Ascending aorta (tissue), 2 donors: ENCODE data around the gene SRXN1. TPM values are rescaled to one million over a fixed set of nuclear protein-coding genes. Genes with fewer than 3 reads are reported as not detected.

Source experiments
- DNase-seq, 2 donors: peaks; one replicate each; pipeline ENCODE4 v3.0.0-alpha.2; 2019; ENCODE audit warnings: low spot score in 2 of 2
- H3K27ac ChIP-seq, 2 donors: fragments of 200-600 bp; sonication (generic); one replicate each; pipeline ENCODE4 v1.5.1; 2016 to 2017; ENCODE audit warnings: mild to moderate bottlenecking in 1 of 2
- H3K27me3 ChIP-seq: fragments of 200-600 bp; sonication (generic); one replicate; pipeline ENCODE4 v1.5.1; 2017
- H3K36me3 ChIP-seq, 2 donors: fragments of 200-600 bp; sonication (generic); one replicate each; pipeline ENCODE4 v1.5.1; 2016
- H3K4me1 ChIP-seq, 2 donors: fragments of 200-600 bp; sonication (generic); one replicate each; pipeline ENCODE4 v1.5.1; 2016 to 2017; ENCODE audit warnings: mild to moderate bottlenecking in 1 of 2
- H3K4me3 ChIP-seq, 2 donors: fragments of 200-600 bp; sonication (generic); one replicate each; pipeline ENCODE4 v1.5.1; 2016 to 2017; ENCODE audit warnings: mild to moderate bottlenecking in 1 of 2
- H3K9me3 ChIP-seq, 2 donors: fragments of 200-600 bp; sonication (generic); one replicate each; pipeline ENCODE4 v1.5.1; 2016
- intact Hi-C: fragments of 100-400 bp; cut with DNase I; formaldehyde crosslinking; loops from one replicate; pipeline ENCODE4 v1.15.1; 2023
- total RNA-seq: library from RNA; depleted of rRNA; stranded (reverse); fragments of >200 nt; gene quantifications from one replicate; pipeline ENCODE4 v1.1.0, GENCODE V29; 2016
- TF ChIP-seq, protein P1 (sequence below), 3 experiments: fragments of 200-600 bp in 2 of 3; fragments of 450-650 bp in 1 of 3; sonication (generic) in 2 of 3; IDR thresholded peaks; one replicate each; pipeline ENCODE4 v1.5.1; 2016 to 2019; ENCODE audit warnings: antibody characterized with exemption in 3 of 3, mild to moderate bottlenecking in 1 of 3, moderate library complexity in 1 of 3

Gene SRXN1
- 28.8 TPM for total RNA-seq

DNA sequence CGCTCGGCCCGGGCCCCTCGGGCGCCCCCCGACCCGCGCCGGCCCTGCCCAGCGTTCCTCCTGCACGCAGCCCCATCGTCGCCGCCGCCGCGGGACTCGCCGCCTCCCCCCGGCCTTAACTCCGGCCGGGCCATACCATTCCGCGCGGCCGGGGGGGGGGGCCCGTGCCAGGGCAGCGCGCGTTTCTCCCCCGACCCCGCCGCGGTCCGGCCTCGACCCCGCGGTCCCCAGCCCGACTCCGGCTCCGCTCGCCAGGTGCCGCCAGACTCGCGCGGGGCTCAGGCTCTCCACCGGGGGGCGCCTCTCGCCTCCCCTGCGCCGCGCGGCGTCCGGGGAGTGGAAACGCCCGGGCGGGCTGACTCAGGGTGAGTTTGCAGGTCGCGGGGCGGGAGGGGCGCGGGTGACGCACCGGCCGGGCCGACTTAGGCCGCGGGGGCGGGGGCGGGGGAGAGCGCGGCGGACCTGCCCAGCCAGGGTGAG, at the start of gene SRXN1:
TSS of gene SRXN1 (minus strand) at position 91 of the 480 bp plus-strand sequence. CDS start at position 76, 15 bp downstream.
- Histone ChIP-seq H3K27me3 (no peaks in the 10 kb centered on the region), H3K4me3 (peak within 1 kb of the TSS; percentile 61 to 84), H3K9me3 (peaks cover 0 to 8% of the 10 kb centered on the region in 2 donors), H3K27ac (peak within 1 kb of the TSS; percentile 82 to 84), H3K4me1 (peaks cover 9% of the 10 kb centered on the region in 2 donors), H3K36me3 (peaks cover 16 to 24% of the 10 kb centered on the region in 2 donors)
- TF ChIP-seq, protein P1, sequence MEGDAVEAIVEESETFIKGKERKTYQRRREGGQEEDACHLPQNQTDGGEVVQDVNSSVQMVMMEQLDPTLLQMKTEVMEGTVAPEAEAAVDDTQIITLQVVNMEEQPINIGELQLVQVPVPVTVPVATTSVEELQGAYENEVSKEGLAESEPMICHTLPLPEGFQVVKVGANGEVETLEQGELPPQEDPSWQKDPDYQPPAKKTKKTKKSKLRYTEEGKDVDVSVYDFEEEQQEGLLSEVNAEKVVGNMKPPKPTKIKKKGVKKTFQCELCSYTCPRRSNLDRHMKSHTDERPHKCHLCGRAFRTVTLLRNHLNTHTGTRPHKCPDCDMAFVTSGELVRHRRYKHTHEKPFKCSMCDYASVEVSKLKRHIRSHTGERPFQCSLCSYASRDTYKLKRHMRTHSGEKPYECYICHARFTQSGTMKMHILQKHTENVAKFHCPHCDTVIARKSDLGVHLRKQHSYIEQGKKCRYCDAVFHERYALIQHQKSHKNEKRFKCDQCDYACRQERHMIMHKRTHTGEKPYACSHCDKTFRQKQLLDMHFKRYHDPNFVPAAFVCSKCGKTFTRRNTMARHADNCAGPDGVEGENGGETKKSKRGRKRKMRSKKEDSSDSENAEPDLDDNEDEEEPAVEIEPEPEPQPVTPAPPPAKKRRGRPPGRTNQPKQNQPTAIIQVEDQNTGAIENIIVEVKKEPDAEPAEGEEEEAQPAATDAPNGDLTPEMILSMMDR (IDR thresholded peaks at IDR 0.05): peak in 2 of 3 experiments; percentile 37 to 53
- intact Hi-C loops: loop anchor here (2.0 to 10.0 kb wide), 9 partner anchors 22 to 1162 kb away; partner anchors contain the start of genes CSNK2A1, FAM110A, FKBP1A and NRSN2
- DNase-seq: peak; percentile 67 to 95

DNA sequence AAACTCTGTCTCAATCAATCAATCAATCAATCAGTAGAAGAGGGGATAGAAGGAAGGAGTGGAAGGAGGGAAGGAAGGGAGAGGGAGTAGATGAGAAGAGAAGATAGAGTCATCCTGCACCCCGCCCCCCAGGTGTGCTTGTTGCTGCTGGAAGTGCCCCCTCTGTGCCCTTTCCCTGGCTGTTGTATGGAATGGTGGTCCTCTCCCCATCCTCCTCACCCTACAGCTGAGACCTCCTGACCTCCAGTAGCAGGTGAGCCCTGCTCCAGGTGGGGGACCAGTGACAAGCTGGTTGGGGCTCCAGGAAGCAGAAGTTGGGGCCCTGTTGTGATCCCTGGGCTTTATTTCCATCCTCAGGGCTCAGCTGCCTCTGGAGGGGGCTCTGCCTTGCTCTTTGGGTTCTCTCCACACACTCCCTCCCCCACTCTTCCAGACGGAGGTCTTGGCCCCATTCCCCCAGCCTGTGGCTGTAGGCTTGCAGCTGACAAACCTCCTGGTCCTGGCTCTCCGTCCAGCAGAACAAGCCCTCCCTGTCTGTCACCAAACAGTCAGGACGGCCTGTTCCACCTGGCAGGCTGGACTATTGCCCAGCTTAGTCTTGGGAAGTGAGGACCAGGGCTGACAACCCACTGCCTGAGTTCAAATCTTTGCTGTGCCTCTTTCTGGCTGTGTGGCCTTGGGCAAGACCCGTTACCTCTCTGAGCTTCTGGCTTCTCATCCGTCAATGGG, 48.6 kb upstream of the SRXN1 start:
- no peaks in the 10 kb centered on the region for H3K27me3 ChIP-seq
- intact Hi-C loops: no loop called here
- no peaks in the 10 kb centered on the region for H3K4me1 ChIP-seq
- no peaks in the 10 kb centered on the region for H3K9me3 ChIP-seq
- H3K36me3 ChIP-seq: no peaks in the 10 kb centered on the region
- H3K4me3 ChIP-seq: no peak overlapping the region
- TF ChIP-seq, protein P1 (IDR thresholded peaks at IDR 0.05): no peak
- no peak for DNase-seq
- H3K27ac ChIP-seq: no peak overlapping the region

DNA sequence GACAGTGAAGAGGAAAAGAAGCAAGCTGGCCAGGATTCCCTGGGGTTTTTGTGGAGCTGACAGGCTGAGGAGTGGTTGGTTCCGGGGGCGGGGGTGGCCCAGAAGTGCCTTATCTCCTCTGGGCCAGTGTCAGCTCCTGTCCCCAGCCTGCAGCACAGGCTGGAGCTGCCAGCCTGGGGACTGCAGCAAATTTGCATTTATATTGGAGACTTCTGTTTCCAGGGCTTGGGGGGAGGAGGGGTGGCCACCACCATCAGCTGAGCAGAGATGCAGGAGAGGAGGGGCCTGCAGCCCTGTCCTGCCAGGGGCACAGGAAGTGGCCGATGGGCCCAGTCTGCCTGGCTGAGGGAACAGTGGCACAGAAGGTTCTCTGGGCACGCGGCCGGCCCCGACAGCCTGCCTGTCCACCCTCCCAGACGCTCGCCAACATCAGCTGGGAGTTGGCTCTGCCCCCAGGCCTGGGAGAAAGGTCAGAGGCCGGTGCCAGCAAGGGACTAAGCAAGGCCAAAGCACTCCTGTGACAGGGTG, 46.9 kb upstream of the SRXN1 start:
- TF ChIP-seq, protein P1 (IDR thresholded peaks at IDR 0.05): no peak
- no peak for DNase-seq
- H3K4me1 ChIP-seq: no peaks in the 10 kb centered on the region
- H3K27ac ChIP-seq: no peak overlapping the region
- intact Hi-C loops: no loop called here
- H3K9me3 ChIP-seq: no peaks in the 10 kb centered on the region
- H3K4me3 ChIP-seq: no peak overlapping the region
- no peaks in the 10 kb centered on the region for H3K27me3 ChIP-seq
- H3K36me3 ChIP-seq: no peaks in the 10 kb centered on the region

DNA sequence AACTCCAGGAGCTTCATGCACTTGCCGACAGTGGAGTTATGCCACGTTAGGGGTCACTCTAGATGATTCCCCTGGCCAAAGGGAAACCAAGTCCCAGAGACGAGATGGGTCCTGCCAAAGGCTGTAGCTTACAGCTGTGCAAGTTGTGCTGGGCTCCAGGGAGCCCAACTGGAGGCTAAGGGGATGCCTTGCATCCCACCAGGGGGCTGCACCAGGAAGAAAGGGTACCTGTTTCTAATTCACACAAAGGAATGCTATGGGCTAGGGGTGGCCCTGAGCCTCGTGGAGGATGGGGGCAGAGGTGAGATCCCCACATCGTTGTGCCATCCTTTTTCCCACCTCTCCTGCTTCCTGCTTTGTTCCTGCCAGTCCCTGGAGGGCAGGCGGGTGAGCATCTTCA, 46.3 kb upstream of the SRXN1 start:
- Histone ChIP-seq H3K4me3 (no peak overlapping the region), H3K27me3 (no peaks in the 10 kb centered on the region), H3K36me3 (no peaks in the 10 kb centered on the region), H3K27ac (no peak overlapping the region), H3K4me1 (no peaks in the 10 kb centered on the region), H3K9me3 (no peaks in the 10 kb centered on the region)
- TF ChIP-seq, protein P1 (IDR thresholded peaks at IDR 0.05): no peak
- intact Hi-C loops: no loop called here
- DNase-seq: no peak

DNA sequence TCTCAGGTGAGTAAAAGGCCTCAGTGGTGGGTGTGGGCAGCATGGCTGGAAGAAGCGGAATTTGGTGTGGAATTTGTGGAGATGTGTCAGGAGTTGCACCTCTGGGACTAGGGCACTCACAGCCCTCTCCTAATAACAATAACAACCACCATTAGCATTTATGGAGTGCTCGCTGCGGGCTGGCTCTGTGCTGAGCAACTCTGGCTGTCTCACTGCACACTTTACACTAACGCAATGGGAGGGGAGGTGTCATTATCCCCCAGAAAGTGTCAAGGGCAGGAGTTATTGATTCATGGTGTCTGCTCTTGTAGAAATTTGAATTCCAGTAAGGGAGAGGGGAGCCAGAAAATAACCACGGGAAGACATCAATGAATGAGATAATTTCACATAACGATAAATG, 45.3 kb upstream of the SRXN1 start:
- no peaks in the 10 kb centered on the region for H3K4me1 ChIP-seq
- no peak overlapping the region for H3K4me3 ChIP-seq
- DNase-seq: no peak
- intact Hi-C loops: no loop called here
- H3K36me3 ChIP-seq: no peaks in the 10 kb centered on the region
- no peaks in the 10 kb centered on the region for H3K27me3 ChIP-seq
- no peak overlapping the region for H3K27ac ChIP-seq
- H3K9me3 ChIP-seq: no peaks in the 10 kb centered on the region
- TF ChIP-seq, protein P1 (IDR thresholded peaks at IDR 0.05): no peak
